HG03442 (cell line): ENCODE results near the gene CARD16.

Experiments
- ATAC-seq: cut with Tn5 transposase; IDR thresholded peaks from one replicate; pipeline ENCODE4 v1.9.1; 2021; ENCODE audit warnings: mild to moderate bottlenecking, moderate library complexity; ENCODE audit not compliant: unreplicated experiment

The CARD16 gene

DNA sequence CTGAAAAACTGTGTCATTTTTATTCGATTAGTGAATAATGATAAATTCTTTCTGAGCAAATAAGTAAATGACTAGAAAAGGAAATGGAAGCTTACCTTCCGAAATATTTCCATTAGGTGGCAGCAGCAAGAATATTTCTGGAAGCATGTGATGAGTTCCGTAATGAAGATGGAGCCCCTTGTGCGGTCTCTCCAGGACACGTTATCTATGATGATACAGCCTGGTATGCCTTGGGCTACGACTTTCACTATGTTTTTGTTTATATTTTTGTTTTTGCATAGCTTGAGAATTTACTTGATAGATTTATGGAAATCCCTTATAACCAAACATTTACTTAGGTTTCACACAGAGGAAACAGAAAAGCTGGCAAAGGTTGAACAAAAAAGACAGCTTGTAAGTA is 47.8 kb downstream of the CARD16 start:
- no peak for ATAC-seq

DNA sequence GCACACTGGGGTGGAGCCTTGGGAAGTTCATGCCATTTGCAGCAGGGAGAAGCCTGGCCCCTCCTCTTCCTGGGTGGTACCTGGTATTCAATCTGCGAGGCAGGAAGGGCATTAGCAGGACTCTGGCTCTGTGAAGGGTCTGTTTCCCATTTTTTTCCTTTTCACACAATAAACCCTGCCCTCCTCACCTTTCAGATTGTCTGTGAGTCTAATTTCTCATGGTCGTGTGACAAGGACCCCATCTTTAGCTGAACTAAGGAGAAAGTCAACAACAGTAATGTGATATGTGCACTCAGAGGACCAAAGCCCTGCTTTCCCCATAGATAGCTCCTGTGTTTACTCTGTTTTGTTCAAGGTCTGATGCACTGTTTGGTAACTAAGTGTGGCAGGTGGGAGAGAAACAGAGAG is 50.1 kb downstream of the CARD16 start:
- ATAC-seq, result no peak

DNA sequence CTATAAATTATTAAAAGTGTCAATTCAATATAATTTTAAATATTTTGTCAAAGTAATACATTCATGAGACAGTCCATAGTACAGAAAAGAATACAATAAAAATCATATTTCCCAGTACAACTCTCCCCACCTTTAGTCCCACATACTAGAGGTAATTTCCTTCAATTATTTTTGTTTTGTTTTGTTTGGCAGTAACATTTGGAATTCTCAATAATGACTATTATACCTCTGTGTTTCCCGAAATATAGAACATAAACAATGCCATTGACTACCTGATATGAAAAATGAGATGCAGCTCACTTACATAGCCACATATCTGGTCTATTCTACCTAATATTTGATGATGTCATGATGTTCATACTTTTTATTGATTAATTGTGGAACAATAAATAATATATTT is 52.4 kb downstream of the CARD16 start:
- no peak for ATAC-seq

DNA sequence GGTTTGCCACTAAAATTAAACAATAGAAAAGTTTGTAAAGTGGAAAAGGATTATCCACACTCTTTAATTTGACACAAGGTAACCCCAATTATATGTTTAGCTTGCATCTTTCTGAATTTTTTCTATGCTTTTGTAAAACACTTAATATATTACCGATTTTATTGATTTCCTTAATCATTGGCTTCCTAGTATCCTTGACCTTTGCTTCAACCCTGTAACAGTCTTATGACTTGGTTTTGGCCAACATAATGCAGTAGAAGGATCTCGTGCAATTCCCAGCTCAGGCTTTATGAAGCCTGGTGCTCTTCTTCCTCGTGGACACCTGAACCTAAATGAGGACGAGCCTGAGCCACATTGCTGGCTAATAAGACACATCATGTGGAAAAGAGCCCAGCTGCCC is 53.1 kb downstream of the CARD16 start:
- no peak for ATAC-seq
